HG03354 (cell line): Measurements from ENCODE around the gene ZACN.

Source experiments
- ATAC-seq: cut with Tn5 transposase; IDR thresholded peaks from one replicate; pipeline ENCODE4 v1.9.1; 2021; ENCODE audit warnings: mild to moderate bottlenecking; ENCODE audit not compliant: unreplicated experiment, poor library complexity, severe bottlenecking

The ZACN gene

DNA sequence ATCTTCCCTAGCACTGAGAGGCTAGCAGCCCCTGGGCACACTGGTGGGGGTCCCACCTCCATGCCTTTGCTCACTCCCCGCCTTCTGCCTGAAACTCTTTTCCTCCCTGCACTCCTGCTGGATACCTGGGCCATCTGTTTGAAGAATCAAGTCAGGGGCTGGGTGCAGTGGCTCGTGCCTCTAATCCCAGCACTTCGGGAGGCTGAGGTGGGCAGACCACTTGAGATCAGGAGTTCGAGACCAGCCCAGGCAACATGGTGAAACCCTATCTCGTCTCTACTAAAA, 46.4 kb downstream of the ZACN start:
- ATAC-seq, result no peak

DNA sequence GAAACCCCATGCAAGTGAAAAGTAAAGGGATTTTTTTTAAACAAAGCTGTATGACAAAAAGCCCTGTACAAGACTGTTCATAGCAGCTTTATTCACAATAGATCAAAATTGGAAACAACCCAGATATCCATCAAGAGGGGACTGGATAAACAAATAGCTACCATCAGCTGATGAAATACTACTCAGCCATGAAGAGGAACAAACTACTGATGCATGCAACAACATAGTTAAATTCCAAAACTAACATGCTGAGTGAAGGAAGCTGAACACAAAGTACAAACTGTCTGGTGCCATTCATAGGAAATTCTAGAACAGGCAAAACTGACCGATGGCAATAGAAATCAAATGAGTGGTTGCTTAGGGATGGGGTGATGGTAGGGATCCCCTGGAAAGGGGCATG, 46.9 kb downstream of the ZACN start:
- ATAC-seq, result no peak

DNA sequence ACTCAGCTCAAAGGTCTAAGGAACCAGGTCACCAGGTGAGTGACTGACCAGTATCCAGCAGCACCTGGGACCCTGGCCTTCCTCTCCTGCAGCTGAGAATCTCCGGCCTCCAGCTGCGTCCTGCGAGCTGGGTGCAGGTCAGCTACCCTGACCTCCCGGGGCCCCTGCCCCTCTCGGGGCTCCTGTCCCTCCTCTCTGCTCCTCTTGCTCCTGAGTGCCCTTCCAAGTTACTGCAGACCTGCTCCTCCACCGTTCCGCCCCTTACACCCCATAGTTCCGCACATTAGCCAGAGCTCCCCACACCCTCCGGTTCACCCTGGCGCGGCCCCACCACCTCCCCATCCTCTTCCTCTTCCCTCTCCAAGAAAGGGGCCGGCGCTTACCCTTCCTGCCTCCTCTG, 51.5 kb downstream of the ZACN start:
- ATAC-seq, result no peak

GRCh38 chr17:76131051-76131691, 52.2 kb downstream of the ZACN start:
- ATAC-seq, result no peak

GRCh38 chr17:76131692-76132573, 53.0 kb downstream of the ZACN start:
- ATAC-seq, result no peak
